ENCODE results near the gene SPART.
A peak's percentile ranks its signal among the peaks of the same experiment; 100 is the strongest.

SPART gene, protein sequence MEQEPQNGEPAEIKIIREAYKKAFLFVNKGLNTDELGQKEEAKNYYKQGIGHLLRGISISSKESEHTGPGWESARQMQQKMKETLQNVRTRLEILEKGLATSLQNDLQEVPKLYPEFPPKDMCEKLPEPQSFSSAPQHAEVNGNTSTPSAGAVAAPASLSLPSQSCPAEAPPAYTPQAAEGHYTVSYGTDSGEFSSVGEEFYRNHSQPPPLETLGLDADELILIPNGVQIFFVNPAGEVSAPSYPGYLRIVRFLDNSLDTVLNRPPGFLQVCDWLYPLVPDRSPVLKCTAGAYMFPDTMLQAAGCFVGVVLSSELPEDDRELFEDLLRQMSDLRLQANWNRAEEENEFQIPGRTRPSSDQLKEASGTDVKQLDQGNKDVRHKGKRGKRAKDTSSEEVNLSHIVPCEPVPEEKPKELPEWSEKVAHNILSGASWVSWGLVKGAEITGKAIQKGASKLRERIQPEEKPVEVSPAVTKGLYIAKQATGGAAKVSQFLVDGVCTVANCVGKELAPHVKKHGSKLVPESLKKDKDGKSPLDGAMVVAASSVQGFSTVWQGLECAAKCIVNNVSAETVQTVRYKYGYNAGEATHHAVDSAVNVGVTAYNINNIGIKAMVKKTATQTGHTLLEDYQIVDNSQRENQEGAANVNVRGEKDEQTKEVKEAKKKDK

GRCh38 chr13:36346222-36347083 lies at the start of gene SPART:
TSS of gene SPART (minus strand) at chr13:36346394. CDS start at chr13:36335830, 10,564 bp downstream.
- peak; percentile 72 for DNase-seq (ENCODE audit: low read depth)

DNA sequence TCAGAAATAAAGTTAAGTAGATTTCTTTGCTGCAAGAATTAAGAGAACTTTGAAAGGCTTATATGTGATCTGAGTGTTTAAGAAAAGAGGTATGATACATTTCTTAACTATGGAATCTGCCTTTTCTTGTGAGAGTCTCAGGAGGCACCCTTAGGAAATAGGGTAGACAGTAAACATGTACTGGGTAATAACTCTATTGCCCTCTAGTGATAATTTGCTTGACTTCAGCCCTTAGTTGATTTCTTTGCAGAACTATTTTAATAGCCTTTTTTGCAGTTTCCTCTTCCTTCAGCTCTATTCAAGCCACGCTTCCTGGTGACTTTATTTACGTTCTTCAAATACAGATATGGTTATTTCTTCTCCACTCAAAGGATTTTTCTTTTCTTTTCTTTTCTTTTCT lies 49.1 kb upstream of the SPART start:
- no peak for DNase-seq (ENCODE audit: low read depth)

DNA sequence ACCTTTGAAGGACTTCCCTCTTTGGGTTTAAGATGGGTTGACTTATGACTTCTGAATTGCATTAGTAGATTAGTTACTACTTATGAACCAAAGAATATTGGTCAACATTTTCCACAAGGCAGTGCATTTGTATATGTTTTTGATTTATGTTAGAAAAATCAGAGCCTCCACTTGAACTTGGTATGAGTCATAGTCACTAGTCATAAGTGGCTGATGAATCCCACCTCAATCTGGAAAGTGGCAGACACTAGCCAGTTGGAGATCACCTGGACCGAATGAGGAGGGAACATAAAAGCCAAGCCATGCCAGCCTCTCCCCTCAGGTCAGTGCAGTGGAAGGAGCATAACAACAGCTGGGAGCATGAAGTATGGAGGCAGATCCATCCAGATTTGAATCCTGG lies 39.3 kb upstream of the SPART start:
- DNase-seq (ENCODE audit: low read depth), result no peak

GRCh38 chr13:36382030-36382429 lies 35.8 kb upstream of the SPART start:
- no peak for DNase-seq (ENCODE audit: low read depth)

- DNase-seq (ENCODE audit: low read depth), result no peak
These were observed 31.8 kb upstream of the SPART start for GRCh38 chr13:36377826-36378468.

GRCh38 chr13:36374063-36374462 lies 27.9 kb upstream of the SPART start:
- no peak for DNase-seq (ENCODE audit: low read depth)

GRCh38 chr13:36371185-36371584 lies 25.0 kb upstream of the SPART start:
- no peak for DNase-seq (ENCODE audit: low read depth)

GRCh38 chr13:36370108-36370429 lies 23.9 kb upstream of the SPART start:
- no peak for DNase-seq (ENCODE audit: low read depth)

- DNase-seq (ENCODE audit: low read depth), result no peak
These were observed 23.3 kb upstream of the SPART start for GRCh38 chr13:36369268-36370107.

GRCh38 chr13:36366031-36366430 lies 19.8 kb upstream of the SPART start:
- DNase-seq (ENCODE audit: low read depth), result no peak

GRCh38 chr13:36363366-36363863 lies 17.2 kb upstream of the SPART start:
- DNase-seq (ENCODE audit: low read depth), result no peak

DNA sequence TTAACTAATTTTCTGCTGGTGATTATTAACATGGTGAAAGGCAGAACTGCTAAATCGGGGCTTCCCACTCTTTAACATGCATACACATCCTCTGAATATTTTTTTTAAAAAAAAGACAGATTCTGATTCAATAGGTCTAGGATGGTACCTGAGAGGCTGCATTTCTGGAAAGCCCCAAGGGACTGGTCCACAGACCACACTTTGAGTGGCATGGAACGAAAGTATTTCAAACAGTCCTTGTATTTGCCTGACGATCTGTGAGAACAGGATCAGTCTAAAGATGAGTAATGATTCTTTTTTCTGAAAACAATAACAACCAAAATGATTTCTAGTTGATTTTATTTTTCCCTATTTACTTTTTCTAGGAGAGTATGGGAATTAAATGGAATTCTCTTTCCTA lies 16.7 kb upstream of the SPART start:
- no peak for DNase-seq (ENCODE audit: low read depth)

- DNase-seq (ENCODE audit: low read depth), result no peak
These were observed 16.1 kb upstream of the SPART start for GRCh38 chr13:36362251-36362650.

DNA sequence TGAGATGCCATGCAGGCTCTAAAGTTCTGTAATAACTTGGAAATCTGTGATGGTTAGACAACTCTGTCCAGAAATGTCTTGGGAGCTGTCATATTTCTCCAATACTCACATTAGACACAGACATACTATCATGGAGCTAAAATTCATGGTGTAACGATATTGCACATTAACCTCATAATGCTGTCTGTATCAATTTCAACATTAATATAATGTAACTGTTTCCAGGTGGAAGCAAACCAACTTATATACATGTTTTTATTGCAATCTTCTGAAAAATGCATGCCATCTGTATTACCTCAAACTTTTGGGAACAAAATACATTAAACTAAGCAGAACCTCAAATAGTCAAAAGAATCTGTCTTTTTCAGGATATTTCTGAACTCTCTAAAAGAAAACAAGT lies 14.7 kb upstream of the SPART start:
- DNase-seq (ENCODE audit: low read depth), result no peak

DNA sequence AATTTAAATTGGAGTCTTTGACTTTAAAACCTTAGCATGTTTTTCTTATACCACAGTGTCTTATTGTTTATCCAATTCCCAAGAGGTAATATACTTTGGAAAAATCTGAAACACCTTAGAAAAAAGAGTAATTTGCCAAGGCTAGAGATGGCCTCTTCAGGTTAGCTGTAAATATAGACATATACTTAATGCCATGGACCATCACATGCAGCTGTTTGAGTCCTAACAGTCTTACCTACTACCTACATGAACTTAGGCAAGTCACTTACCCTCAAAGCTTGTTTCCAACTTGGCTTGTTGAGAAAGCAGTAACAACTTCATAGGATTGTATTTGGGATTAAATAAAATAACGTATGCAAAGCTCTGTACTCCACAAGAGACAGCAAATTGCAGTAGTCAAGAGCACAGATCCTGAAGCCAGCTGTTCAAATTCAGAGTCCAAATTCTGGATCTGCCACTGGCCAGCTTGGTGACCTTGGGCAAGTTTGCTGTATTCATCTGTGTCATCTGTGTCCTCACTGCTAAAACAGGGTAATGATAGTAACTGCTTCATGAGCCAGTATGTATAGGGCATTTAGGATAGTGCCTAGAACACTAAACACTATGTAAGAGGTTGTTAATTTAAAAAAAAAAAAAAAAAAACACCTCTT lies 13.2 kb upstream of the SPART start:
- no peak for DNase-seq (ENCODE audit: low read depth)

DNA sequence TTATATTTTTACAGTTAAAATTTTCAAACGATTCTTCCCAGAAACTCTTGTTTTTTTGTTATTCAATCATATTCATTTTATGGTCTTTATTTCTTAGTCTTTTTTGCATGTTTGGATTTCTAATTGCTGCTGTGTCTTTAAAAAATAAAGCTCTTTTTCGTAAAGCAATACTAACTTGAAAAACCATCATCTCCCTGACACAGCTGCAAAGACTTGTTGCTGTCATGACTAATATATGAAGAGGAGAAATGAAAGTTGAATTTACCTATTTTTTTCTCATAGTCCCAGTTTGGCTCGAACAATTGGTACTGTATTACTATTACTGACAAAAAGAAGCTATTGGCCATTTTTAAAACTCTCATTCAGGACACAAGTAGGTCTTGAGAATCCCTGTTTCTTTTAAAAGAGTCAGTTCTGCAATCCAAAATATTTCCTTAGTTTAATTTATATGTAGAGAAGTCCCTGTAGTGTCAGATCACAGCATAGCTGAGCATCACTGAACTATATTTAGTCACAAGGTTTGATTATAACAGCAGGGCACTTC lies 12.1 kb upstream of the SPART start:
- DNase-seq (ENCODE audit: low read depth), result no peak

- DNase-seq (ENCODE audit: low read depth), result no peak
These were observed 11.5 kb upstream of the SPART start for GRCh38 chr13:36357692-36358091.

- DNase-seq (ENCODE audit: low read depth), result no peak
These were observed 11.0 kb upstream of the SPART start for GRCh38 chr13:36357231-36357630.

GRCh38 chr13:36356058-36356457 lies 9.9 kb upstream of the SPART start:
- DNase-seq (ENCODE audit: low read depth), result no peak

- no peak for DNase-seq (ENCODE audit: low read depth)
These were observed 9.4 kb upstream of the SPART start for GRCh38 chr13:36355632-36356031.
